Astrocyte (in vitro differentiated cells and primary cell): Measurements from ENCODE around the gene ZBTB7B. TPM values are rescaled to one million over a fixed set of nuclear protein-coding genes. Genes with fewer than 3 reads are reported as not detected.

Source experiments
- DNase-seq: peaks from one replicate; pipeline ENCODE4 v3.0.0-alpha.2; 2010; ENCODE audit warnings: low read depth
- FAIRE-seq: peaks from 2 replicates; lab custom pipeline; 2011; peaks lifted over from hg19 to GRCh38; lab: Jason Lieb, UNC
- H2AFZ ChIP-seq: 2 replicates; pipeline ENCODE4 v1.6.0; 2012; ENCODE audit warnings: low read depth, low read length, inconsistent platforms
- H3K27ac ChIP-seq: 2 replicates; pipeline ENCODE4 v1.5.1; 2011; ENCODE audit warnings: low read depth, low read length, inconsistent platforms
- H3K27me3 ChIP-seq: 2 replicates; pipeline ENCODE4 v1.6.0; 2011; ENCODE audit warnings: low read length, inconsistent platforms; ENCODE audit not compliant: insufficient read depth
- H3K36me3 ChIP-seq: 2 replicates; pipeline ENCODE4 v1.5.1; 2011; ENCODE audit warnings: low read length, inconsistent platforms; ENCODE audit not compliant: insufficient read depth
- H3K4me1 ChIP-seq: 2 replicates; pipeline ENCODE4 v1.5.1; 2011; ENCODE audit warnings: low read length, inconsistent platforms; ENCODE audit not compliant: insufficient read depth
- H3K4me2 ChIP-seq: 2 replicates; pipeline ENCODE4 v1.6.0; 2012; ENCODE audit warnings: low read length, inconsistent platforms
- H3K4me3 ChIP-seq: 2 replicates; pipeline ENCODE4 v1.5.1; 2011; ENCODE audit warnings: low read depth, mild to moderate bottlenecking, low read length, inconsistent platforms; ENCODE audit not compliant: insufficient read depth
- H3K79me2 ChIP-seq: 2 replicates; pipeline ENCODE4 v1.6.0; 2012; ENCODE audit warnings: mild to moderate bottlenecking, low read length, inconsistent platforms; ENCODE audit not compliant: insufficient read depth
- H3K9ac ChIP-seq: 2 replicates; pipeline ENCODE4 v1.6.0; 2012; ENCODE audit warnings: mild to moderate bottlenecking, low read length, inconsistent platforms
- H3K9me3 ChIP-seq: 2 replicates; pipeline ENCODE4 v1.5.1; 2012; ENCODE audit warnings: low read depth, mild to moderate bottlenecking, low read length, inconsistent platforms; ENCODE audit not compliant: insufficient read depth
- H4K20me1 ChIP-seq: 2 replicates; pipeline ENCODE4 v1.6.0; 2012; ENCODE audit warnings: low read length, inconsistent platforms; ENCODE audit not compliant: insufficient read depth
- H3K27ac Mint-ChIP-seq: one replicate; pipeline ENCODE4 v1.8.0; 2021; ENCODE audit warnings: mild to moderate bottlenecking, mixed read lengths; ENCODE audit not compliant: unreplicated experiment
- H3K27me3 Mint-ChIP-seq: one replicate; pipeline ENCODE4 v1.8.0; 2021; ENCODE audit warnings: low read depth, mixed read lengths; ENCODE audit not compliant: unreplicated experiment
- H3K36me3 Mint-ChIP-seq: one replicate; pipeline ENCODE4 v1.8.0; 2021; ENCODE audit warnings: low read depth, mixed read lengths; ENCODE audit not compliant: unreplicated experiment
- H3K4me1 Mint-ChIP-seq: one replicate; pipeline ENCODE4 v1.8.0; 2021; ENCODE audit warnings: low read depth, mixed read lengths; ENCODE audit not compliant: unreplicated experiment
- H3K4me3 Mint-ChIP-seq: one replicate; pipeline ENCODE4 v1.8.0; 2021; ENCODE audit warnings: mild to moderate bottlenecking, moderate library complexity, mixed read lengths; ENCODE audit not compliant: unreplicated experiment
- H3K9me3 Mint-ChIP-seq: one replicate; pipeline ENCODE4 v1.8.0; 2021; ENCODE audit warnings: mild to moderate bottlenecking, mixed read lengths; ENCODE audit not compliant: unreplicated experiment
- EZH2 ChIP-seq: IDR thresholded peaks from 2 replicates; pipeline ENCODE4 v1.6.1; 2012; ENCODE audit warnings: mild to moderate bottlenecking, low read length, inconsistent platforms; ENCODE audit not compliant: insufficient read depth
- total RNA-seq: library from RNA; stranded (reverse); gene quantifications from 2 replicates; pipeline ENCODE4 v1.2.1, GENCODE V29; 2021
- TF ChIP-seq, protein P1 (sequence below): IDR thresholded peaks from 2 replicates; pipeline ENCODE4 v1.5.1; 2011; ENCODE audit warnings: low read depth, mild to moderate bottlenecking, inconsistent platforms, low read length, moderate library complexity; ENCODE audit not compliant: insufficient read depth

ZBTB7B gene
- total RNA-seq, 1 donor from 2014 or later = 46.1 TPM

DNA sequence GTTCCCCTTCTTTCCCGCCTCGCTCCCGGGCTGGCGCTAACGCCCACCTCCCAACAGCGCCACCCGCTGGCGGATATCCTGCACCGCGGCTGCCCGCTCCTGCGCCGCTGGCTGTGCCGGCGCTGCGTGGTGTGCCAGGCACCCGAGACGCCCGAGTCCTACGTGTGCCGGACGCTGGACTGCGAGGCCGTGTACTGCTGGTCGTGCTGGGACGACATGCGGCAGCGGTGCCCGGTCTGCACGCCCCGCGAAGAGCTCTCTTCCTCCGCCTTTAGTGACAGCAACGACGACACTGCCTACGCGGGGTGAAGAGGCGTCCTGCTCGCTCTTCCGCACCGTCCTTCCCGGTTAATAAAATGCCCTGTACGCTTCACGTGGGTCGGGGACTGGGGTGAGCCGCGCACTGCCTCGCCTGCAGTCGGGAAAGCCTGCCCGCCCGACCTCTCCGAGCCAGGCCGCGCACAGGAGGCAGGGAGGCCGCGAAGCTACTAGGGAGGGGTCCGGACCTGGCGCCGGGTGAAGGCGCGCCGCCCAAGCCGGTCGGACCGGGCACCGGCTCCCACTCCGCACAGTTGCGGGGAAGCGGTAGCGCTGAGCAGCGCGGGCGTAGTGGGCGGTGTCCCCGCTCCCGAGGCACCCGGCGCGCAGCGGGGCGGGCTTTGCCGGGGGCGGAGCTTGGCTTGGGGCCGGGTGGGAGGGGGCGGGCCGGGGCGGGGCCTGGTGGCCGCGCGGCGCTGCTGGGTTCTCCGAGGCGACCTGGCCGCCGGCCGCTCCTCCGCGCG, 48.1 kb downstream of the ZBTB7B start, which contains the start of gene ADAM15:
ADAM15 (plus strand) TSS at position 757 of the 782 bp plus-strand sequence. CDS start 71 bp downstream, outside the sequence.
- Histone ChIP-seq H3K9me3 (no peaks in the 10 kb centered on the region), H3K27ac (peak within 1 kb of the TSS; percentile 18), H3K4me3 (peak within 1 kb of the TSS; percentile 70), H3K27me3 (no peaks in the 10 kb centered on the region), H3K79me2 (no peaks in the 10 kb centered on the region), H4K20me1 (peaks cover 6% of the 10 kb centered on the region), H3K4me1 (peaks cover 24% of the 10 kb centered on the region), H2AFZ (peak within 1 kb of the TSS; percentile 98), H3K9ac (peak within 1 kb of the TSS; percentile 74), H3K36me3 (no peaks in the 10 kb centered on the region), H3K4me2 (peak within 1 kb of the TSS; percentile 93)
- peak within 1 kb of the TSS; percentile 88 for H3K4me3 Mint-ChIP-seq
- FAIRE-seq (no peak), DNase-seq (peak; percentile 35)
- no peaks in the 10 kb centered on the region for H3K9me3 Mint-ChIP-seq
- H3K4me1 Mint-ChIP-seq = peaks cover 21% of the 10 kb centered on the region
- no peaks in the 10 kb centered on the region for H3K27me3 Mint-ChIP-seq
- peaks cover 2% of the 10 kb centered on the region for H3K36me3 Mint-ChIP-seq
- TF ChIP-seq EZH2 = no peak
- TF ChIP-seq, protein P1, sequence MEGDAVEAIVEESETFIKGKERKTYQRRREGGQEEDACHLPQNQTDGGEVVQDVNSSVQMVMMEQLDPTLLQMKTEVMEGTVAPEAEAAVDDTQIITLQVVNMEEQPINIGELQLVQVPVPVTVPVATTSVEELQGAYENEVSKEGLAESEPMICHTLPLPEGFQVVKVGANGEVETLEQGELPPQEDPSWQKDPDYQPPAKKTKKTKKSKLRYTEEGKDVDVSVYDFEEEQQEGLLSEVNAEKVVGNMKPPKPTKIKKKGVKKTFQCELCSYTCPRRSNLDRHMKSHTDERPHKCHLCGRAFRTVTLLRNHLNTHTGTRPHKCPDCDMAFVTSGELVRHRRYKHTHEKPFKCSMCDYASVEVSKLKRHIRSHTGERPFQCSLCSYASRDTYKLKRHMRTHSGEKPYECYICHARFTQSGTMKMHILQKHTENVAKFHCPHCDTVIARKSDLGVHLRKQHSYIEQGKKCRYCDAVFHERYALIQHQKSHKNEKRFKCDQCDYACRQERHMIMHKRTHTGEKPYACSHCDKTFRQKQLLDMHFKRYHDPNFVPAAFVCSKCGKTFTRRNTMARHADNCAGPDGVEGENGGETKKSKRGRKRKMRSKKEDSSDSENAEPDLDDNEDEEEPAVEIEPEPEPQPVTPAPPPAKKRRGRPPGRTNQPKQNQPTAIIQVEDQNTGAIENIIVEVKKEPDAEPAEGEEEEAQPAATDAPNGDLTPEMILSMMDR = peak; percentile 67
- H3K27ac Mint-ChIP-seq = peak within 1 kb of the TSS; percentile 91

DNA sequence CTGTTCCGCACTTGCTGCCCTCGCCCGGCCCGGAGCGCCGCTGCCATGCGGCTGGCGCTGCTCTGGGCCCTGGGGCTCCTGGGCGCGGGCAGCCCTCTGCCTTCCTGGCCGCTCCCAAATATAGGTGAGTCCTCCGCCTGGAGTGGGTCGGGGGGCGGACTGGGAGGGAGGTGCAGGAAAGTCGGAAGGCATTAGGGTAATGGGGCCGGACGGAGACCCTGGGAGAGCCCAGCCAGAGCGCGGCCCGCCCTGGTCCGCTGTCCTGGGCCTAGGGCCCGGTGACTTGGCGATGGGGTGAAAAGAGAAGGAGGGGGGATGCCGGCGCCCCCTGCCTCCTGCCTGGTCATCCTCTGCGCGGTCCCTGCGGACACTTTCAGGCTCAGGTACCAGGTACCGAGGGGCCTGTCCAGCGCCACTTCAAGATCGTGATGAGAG, 48.8 kb downstream of the ZBTB7B start:
- Mint-ChIP-seq H3K36me3 (peaks cover 8% of the 10 kb centered on the region), H3K4me3 (peak overlapping the region; percentile 79), H3K4me1 (peaks cover 20% of the 10 kb centered on the region), H3K27me3 (no peaks in the 10 kb centered on the region), H3K27ac (no peak overlapping the region), H3K9me3 (no peaks in the 10 kb centered on the region)
- peak overlapping the region; percentile 72 for H3K9ac ChIP-seq
- peaks cover 6% of the 10 kb centered on the region for H4K20me1 ChIP-seq
- H3K27me3 ChIP-seq = no peaks in the 10 kb centered on the region
- H2AFZ ChIP-seq = peak overlapping the region; percentile 93
- H3K9me3 ChIP-seq = no peaks in the 10 kb centered on the region
- H3K79me2 ChIP-seq = no peaks in the 10 kb centered on the region
- peak overlapping the region; percentile 18 for H3K27ac ChIP-seq
- peaks cover 22% of the 10 kb centered on the region for H3K4me1 ChIP-seq
- TF ChIP-seq, protein P1 = no peak
- no peak for TF ChIP-seq EZH2
- FAIRE-seq (no peak), DNase-seq (no peak)
- no peaks in the 10 kb centered on the region for H3K36me3 ChIP-seq
- peak overlapping the region; percentile 70 for H3K4me3 ChIP-seq
- H3K4me2 ChIP-seq = peak overlapping the region; percentile 93
